Vagina (tissue), 2 donors: Measurements from ENCODE around the gene FMNL2.

Source experiments
- POLR2A ChIP-seq, 2 donors: fragments of 450-650 bp; IDR thresholded peaks; one replicate each; pipeline ENCODE4 v1.6.1; 2017; ENCODE audit warnings: antibody characterized with exemption in 2 of 2, mild to moderate bottlenecking in 2 of 2, moderate library complexity in 2 of 2
- TF ChIP-seq, protein P1 (sequence below), 3 experiments: fragments of 450-650 bp in 2 of 3; fragments of 200-600 bp in 1 of 3; sonication (generic) in 1 of 3; IDR thresholded peaks; one replicate each; pipeline ENCODE4 v1.5.1; 2017 to 2019; ENCODE audit warnings: antibody characterized with exemption in 3 of 3, mild to moderate bottlenecking in 2 of 3, moderate library complexity in 2 of 3

DNA sequence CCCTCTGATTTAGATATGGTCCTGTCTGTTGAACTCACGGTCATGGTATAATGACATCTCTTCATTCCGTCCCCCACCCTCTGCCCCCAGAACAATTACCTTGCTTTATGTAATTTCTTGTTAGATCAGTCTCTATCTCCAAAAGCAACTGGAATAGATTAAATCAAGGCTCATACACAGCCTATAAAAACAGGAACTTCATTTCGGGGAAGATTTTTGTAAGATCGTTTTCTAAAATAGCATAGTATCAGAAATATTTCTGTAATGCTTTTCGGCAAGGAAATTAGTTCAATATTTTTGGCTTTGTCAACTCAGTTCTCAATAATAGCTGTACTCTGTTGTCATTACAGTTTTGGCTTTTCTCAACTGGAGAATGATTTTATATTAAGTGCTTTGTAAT is 157.2 kb downstream of the FMNL2 start:
- TF ChIP-seq, protein P1, sequence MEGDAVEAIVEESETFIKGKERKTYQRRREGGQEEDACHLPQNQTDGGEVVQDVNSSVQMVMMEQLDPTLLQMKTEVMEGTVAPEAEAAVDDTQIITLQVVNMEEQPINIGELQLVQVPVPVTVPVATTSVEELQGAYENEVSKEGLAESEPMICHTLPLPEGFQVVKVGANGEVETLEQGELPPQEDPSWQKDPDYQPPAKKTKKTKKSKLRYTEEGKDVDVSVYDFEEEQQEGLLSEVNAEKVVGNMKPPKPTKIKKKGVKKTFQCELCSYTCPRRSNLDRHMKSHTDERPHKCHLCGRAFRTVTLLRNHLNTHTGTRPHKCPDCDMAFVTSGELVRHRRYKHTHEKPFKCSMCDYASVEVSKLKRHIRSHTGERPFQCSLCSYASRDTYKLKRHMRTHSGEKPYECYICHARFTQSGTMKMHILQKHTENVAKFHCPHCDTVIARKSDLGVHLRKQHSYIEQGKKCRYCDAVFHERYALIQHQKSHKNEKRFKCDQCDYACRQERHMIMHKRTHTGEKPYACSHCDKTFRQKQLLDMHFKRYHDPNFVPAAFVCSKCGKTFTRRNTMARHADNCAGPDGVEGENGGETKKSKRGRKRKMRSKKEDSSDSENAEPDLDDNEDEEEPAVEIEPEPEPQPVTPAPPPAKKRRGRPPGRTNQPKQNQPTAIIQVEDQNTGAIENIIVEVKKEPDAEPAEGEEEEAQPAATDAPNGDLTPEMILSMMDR (IDR thresholded peaks at IDR 0.05), result no peak
- no peak for TF ChIP-seq POLR2A (IDR thresholded peaks at IDR 0.05)
